ENCODE results near the gene TMC1. TPM values are rescaled to one million over a fixed set of nuclear protein-coding genes. Genes with fewer than 3 reads are reported as not detected.
A peak's percentile ranks its signal among the peaks of the same experiment; 100 is the strongest.
"Not testable (repeated sequence)": the region's sequence is repeated elsewhere in the genome, so short reads cannot be mapped to it uniquely, and the experiment has no call there.

The TMC1 gene
- total and polyA plus RNA-seq, 4 experiments from 2014 or later, result not detected

GRCh38 chr9:72856972-72857623 lies 335.7 kb downstream of the TMC1 start:
- Histone ChIP-seq H3K27ac (ENCODE audit: low read depth, low read length) (no peak overlapping the region), H3K36me3 (ENCODE audit: insufficient read depth, low read length) (no peaks in the 10 kb centered on the region), H3K4me1 (ENCODE audit: insufficient read depth, low read length) (no peaks in the 10 kb centered on the region), H3K9me3 (ENCODE audit: control insufficient read depth in 1 of 2, low read length in 2 of 2) (no peaks in the 10 kb centered on the region), H3K27me3 (ENCODE audit: insufficient read depth, low read length) (no peaks in the 10 kb centered on the region), H3K4me3 (ENCODE audit: low read length in 2 of 2) (no peak overlapping the region)
- Mint-ChIP-seq H3K4me3 (no peak overlapping the region), H3K9me3 (no peaks in the 10 kb centered on the region), H3K27ac (no peak overlapping the region), H3K36me3 (no peaks in the 10 kb centered on the region), H3K4me1 (peaks cover 0 to 4% (median 0%) of the 10 kb centered on the region in 4 donors), H3K27me3 (no peaks in the 10 kb centered on the region)
- DNase-seq, result peak in 3 of 5 donors; percentile 7 to 15 (median 8)
- intact Hi-C loops (cut with micrococcal nuclease), result loop anchor here (1.0 kb wide), 1 partner anchor 166 kb away; no protein-coding TSS in a partner anchor
- ChIA-PET POLR2A (ENCODE audit: partially characterized antibody) (no interaction called here), CTCF (ENCODE audit: partially characterized antibody) (interaction anchor here (0.9 to 1.2 kb wide), 4 partner anchors 18 to 326 kb away, joined by 3 to 5 read pairs (median 4); no protein-coding TSS in a partner anchor)

- Mint-ChIP-seq H3K27me3 (no peaks in the 10 kb centered on the region), H3K9me3 (no peaks in the 10 kb centered on the region), H3K27ac (no peak overlapping the region), H3K4me3 (no peak overlapping the region), H3K4me1 (peaks cover 0 to 4% (median 0%) of the 10 kb centered on the region in 4 donors), H3K36me3 (no peaks in the 10 kb centered on the region)
- no peak overlapping the region for H3K4me3 ChIP-seq (ENCODE audit: low read length in 2 of 2)
- H3K27me3 ChIP-seq (ENCODE audit: insufficient read depth, low read length), result no peaks in the 10 kb centered on the region
- no peak for DNase-seq
- no peaks in the 10 kb centered on the region for H3K4me1 ChIP-seq (ENCODE audit: insufficient read depth, low read length)
- no peaks in the 10 kb centered on the region for H3K36me3 ChIP-seq (ENCODE audit: insufficient read depth, low read length)
- intact Hi-C loops (cut with micrococcal nuclease), result loop anchor here (1.0 kb wide), 1 partner anchor 166 kb away; no protein-coding TSS in a partner anchor
- H3K9me3 ChIP-seq (ENCODE audit: control insufficient read depth in 1 of 2, low read length in 2 of 2), result no peaks in the 10 kb centered on the region
- POLR2A ChIA-PET (ENCODE audit: partially characterized antibody), result no interaction called here
- H3K27ac ChIP-seq (ENCODE audit: low read depth, low read length), result no peak overlapping the region
- CTCF ChIA-PET (ENCODE audit: partially characterized antibody), result interaction anchor here (0.9 to 1.2 kb wide), 5 partner anchors 19 to 326 kb away, joined by 3 to 5 read pairs (median 3); no protein-coding TSS in a partner anchor
Observed at GRCh38 chr9:72857624-72857996, 336.2 kb downstream of the TMC1 start.

GRCh38 chr9:72858089-72858912 lies 336.9 kb downstream of the TMC1 start:
- ChIA-PET POLR2A (ENCODE audit: partially characterized antibody) (no interaction called here), CTCF (ENCODE audit: partially characterized antibody) (interaction anchor here (0.9 to 1.2 kb wide), 3 partner anchors 250 to 325 kb away, joined by 3 read pairs; no protein-coding TSS in a partner anchor)
- Mint-ChIP-seq H3K9me3 (no peaks in the 10 kb centered on the region), H3K27me3 (no peaks in the 10 kb centered on the region), H3K4me3 (no peak overlapping the region), H3K36me3 (no peaks in the 10 kb centered on the region), H3K4me1 (peaks cover 0 to 4% (median 0%) of the 10 kb centered on the region in 4 donors), H3K27ac (no peak overlapping the region)
- intact Hi-C loops (cut with micrococcal nuclease), result no loop called here
- Histone ChIP-seq H3K4me1 (ENCODE audit: insufficient read depth, low read length) (no peaks in the 10 kb centered on the region), H3K27me3 (ENCODE audit: insufficient read depth, low read length) (no peaks in the 10 kb centered on the region), H3K27ac (ENCODE audit: low read depth, low read length) (no peak overlapping the region), H3K4me3 (ENCODE audit: low read length in 2 of 2) (no peak overlapping the region), H3K36me3 (ENCODE audit: insufficient read depth, low read length) (no peaks in the 10 kb centered on the region), H3K9me3 (ENCODE audit: control insufficient read depth in 1 of 2, low read length in 2 of 2) (no peaks in the 10 kb centered on the region)
- DNase-seq, result no peak

DNA sequence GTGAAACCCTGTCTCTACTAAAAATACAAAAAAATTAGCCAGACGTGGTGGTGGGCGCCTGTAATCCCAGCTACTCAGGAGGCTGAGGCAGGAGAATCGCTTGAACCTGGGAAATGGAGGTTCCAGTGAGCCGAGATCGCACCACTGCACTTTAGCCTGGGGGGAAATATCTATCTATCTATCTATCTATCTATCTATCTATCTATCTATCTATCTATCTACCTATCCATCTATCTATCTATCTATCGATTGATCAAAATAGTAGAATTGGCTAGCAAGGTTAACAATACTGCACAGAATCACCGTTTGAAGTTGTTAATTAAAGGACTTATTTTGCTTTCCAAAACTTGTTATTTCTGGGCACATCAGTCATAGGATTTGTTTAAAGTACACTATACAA lies 341.4 kb downstream of the TMC1 start:
- intact Hi-C loops (cut with micrococcal nuclease); H3K4me1 ChIP-seq (ENCODE audit: insufficient read depth, low read length); H3K36me3 Mint-ChIP-seq; H3K36me3 ChIP-seq (ENCODE audit: insufficient read depth, low read length); H3K27ac Mint-ChIP-seq; H3K27me3 ChIP-seq (ENCODE audit: insufficient read depth, low read length); DNase-seq; H3K4me3 ChIP-seq (ENCODE audit: low read length in 2 of 2); H3K9me3 ChIP-seq (ENCODE audit: control insufficient read depth in 1 of 2, low read length in 2 of 2); H3K4me1 Mint-ChIP-seq; POLR2A ChIA-PET (ENCODE audit: partially characterized antibody); H3K27me3 Mint-ChIP-seq; H3K27ac ChIP-seq (ENCODE audit: low read depth, low read length); H3K9me3 Mint-ChIP-seq; CTCF ChIA-PET (ENCODE audit: partially characterized antibody); H3K4me3 Mint-ChIP-seq: not testable (repeated sequence)

DNA sequence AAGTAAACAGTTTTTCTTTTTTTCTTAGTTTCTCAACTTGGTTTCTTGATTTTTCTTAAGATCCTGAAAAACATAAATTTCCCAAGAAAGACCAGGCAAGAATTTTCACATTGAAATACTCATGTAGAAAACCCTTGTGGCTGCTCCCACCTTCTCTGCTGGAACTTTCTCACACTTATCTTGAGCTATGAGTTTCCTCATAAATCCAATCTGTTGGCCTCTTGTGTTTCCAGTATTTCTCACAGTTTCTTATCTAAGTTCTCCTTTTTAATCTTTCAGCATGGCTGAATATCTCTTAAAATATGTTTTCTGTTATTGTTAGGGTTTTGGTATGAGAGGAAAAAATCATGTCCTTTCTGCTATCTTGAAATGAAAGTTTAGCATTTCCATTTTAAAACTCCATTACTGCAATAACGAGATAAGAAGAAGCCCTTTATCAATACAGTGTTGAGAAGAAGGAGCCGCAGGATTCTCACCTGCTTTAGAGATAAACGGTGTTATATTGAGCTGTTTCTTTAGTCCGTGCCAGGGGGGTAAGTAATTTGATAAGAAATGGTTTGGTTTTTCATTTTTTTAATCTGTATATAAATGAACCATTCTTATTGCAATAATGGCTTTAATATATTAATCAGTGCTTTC lies 342.2 kb downstream of the TMC1 start:
- Mint-ChIP-seq H3K4me1 (no peaks in the 10 kb centered on the region), H3K36me3 (no peaks in the 10 kb centered on the region), H3K27ac (no peak overlapping the region), H3K27me3 (peaks cover 0 to 3% of the 10 kb centered on the region in 2 donors), H3K4me3 (no peak overlapping the region), H3K9me3 (peaks cover 0 to 4% (median 2%) of the 10 kb centered on the region in 8 donors)
- Histone ChIP-seq H3K4me3 (ENCODE audit: low read length in 2 of 2) (no peak overlapping the region), H3K27me3 (ENCODE audit: insufficient read depth, low read length) (no peaks in the 10 kb centered on the region), H3K27ac (ENCODE audit: low read depth, low read length) (no peak overlapping the region), H3K9me3 (ENCODE audit: control insufficient read depth in 1 of 2, low read length in 2 of 2) (no peaks in the 10 kb centered on the region), H3K4me1 (ENCODE audit: insufficient read depth, low read length) (no peaks in the 10 kb centered on the region), H3K36me3 (ENCODE audit: insufficient read depth, low read length) (no peaks in the 10 kb centered on the region)
- intact Hi-C loops (cut with micrococcal nuclease), result no loop called here
- ChIA-PET POLR2A (ENCODE audit: partially characterized antibody) (no interaction called here), CTCF (ENCODE audit: partially characterized antibody) (no interaction called here)
- DNase-seq, result no peak

- H3K36me3 Mint-ChIP-seq, result no peaks in the 10 kb centered on the region
- no peak overlapping the region for H3K4me3 Mint-ChIP-seq
- H3K4me1 Mint-ChIP-seq, result no peaks in the 10 kb centered on the region
- Histone ChIP-seq H3K4me3 (ENCODE audit: low read length in 2 of 2) (no peak overlapping the region), H3K27me3 (ENCODE audit: insufficient read depth, low read length) (no peaks in the 10 kb centered on the region), H3K9me3 (ENCODE audit: control insufficient read depth in 1 of 2, low read length in 2 of 2) (no peaks in the 10 kb centered on the region), H3K4me1 (ENCODE audit: insufficient read depth, low read length) (no peaks in the 10 kb centered on the region), H3K36me3 (ENCODE audit: insufficient read depth, low read length) (no peaks in the 10 kb centered on the region), H3K27ac (ENCODE audit: low read depth, low read length) (no peak overlapping the region)
- H3K27ac Mint-ChIP-seq, result no peak overlapping the region
- peaks cover 0 to 4% (median 2%) of the 10 kb centered on the region in 8 donors for H3K9me3 Mint-ChIP-seq
- peaks cover 1 to 3% of the 10 kb centered on the region in 2 donors for H3K27me3 Mint-ChIP-seq
- CTCF ChIA-PET (ENCODE audit: partially characterized antibody), result no interaction called here
- POLR2A ChIA-PET (ENCODE audit: partially characterized antibody), result no interaction called here
- no peak for DNase-seq
- intact Hi-C loops (cut with micrococcal nuclease), result no loop called here
Observed at GRCh38 chr9:72864327-72864726, 342.9 kb downstream of the TMC1 start.

GRCh38 chr9:72871685-72872084 lies 350.3 kb downstream of the TMC1 start:
- CTCF ChIA-PET (ENCODE audit: partially characterized antibody), result no interaction called here
- Histone ChIP-seq H3K27ac (ENCODE audit: low read depth, low read length) (no peak overlapping the region), H3K4me3 (ENCODE audit: low read length in 2 of 2) (no peak overlapping the region), H3K4me1 (ENCODE audit: insufficient read depth, low read length) (no peaks in the 10 kb centered on the region), H3K27me3 (ENCODE audit: insufficient read depth, low read length) (no peaks in the 10 kb centered on the region), H3K36me3 (ENCODE audit: insufficient read depth, low read length) (no peaks in the 10 kb centered on the region), H3K9me3 (ENCODE audit: control insufficient read depth in 1 of 2, low read length in 2 of 2) (no peaks in the 10 kb centered on the region)
- POLR2A ChIA-PET (ENCODE audit: partially characterized antibody), result no interaction called here
- no peak overlapping the region for H3K4me3 Mint-ChIP-seq
- H3K4me1 Mint-ChIP-seq, result no peaks in the 10 kb centered on the region
- H3K27me3 Mint-ChIP-seq, result peaks cover 4% of the 10 kb centered on the region in 2 donors
- H3K9me3 Mint-ChIP-seq, result peaks cover 0 to 4% (median under 1%) of the 10 kb centered on the region in 8 donors
- no peak overlapping the region for H3K27ac Mint-ChIP-seq
- intact Hi-C loops (cut with micrococcal nuclease), result no loop called here
- no peaks in the 10 kb centered on the region for H3K36me3 Mint-ChIP-seq
- no peak for DNase-seq

Data from CD4-positive, alpha-beta memory T cell (primary cell).